A549 treated with AZD9567 at 1 μM for 4 hours (cell line): ENCODE data around the gene FBXO42. TPM values are rescaled to one million over a fixed set of nuclear protein-coding genes. Genes with fewer than 3 reads are reported as not detected.

Experiments used
- total RNA-seq: library from RNA; stranded (reverse); fragments of 200-300 nt; extraction: Qiagen RNA extraction; gene quantifications from 5 replicates; pipeline ENCODE4 v1.2.3, GENCODE V29; 2022; ENCODE audit not compliant: insufficient read depth

Gene FBXO42
- total RNA-seq: 8.6 to 11.8 TPM (median 9.6 TPM) in 5 replicates

GRCh38 chr1:16351994-16352841, at the start of gene FBXO42:
Gene FBXO42 (minus strand): TSS chr1:16352480. CDS start chr1:16315418, 37,062 bp downstream.

GRCh38 chr1:16366722-16367257, 14.5 kb upstream of the FBXO42 start, which contains the start of gene SZRD1:
Gene SZRD1 (plus strand): TSS chr1:16367242. CDS start chr1:16367258, 16 bp downstream.

GRCh38 chr1:16236511-16237342, 115.6 kb downstream of the FBXO42 start, which contains the start of gene CPLANE2:
Gene CPLANE2 (minus strand): TSS chr1:16237183. CDS start chr1:16236742, 441 bp downstream.

GRCh38 chr1:16212251-16212961, 139.9 kb downstream of the FBXO42 start, which contains the start of gene ARHGEF19:
Gene ARHGEF19 (minus strand): TSS chr1:16212652. CDS start chr1:16209054, 3,598 bp downstream.

Other genes starting within 250 kb of the FBXO42 start
- gene EPHA2, start 196.4 kb downstream of the FBXO42 start, total RNA-seq: 107 to 138 TPM (median 123 TPM) in 5 replicates
- gene ARHGEF19, start 139.8 kb downstream of the FBXO42 start, total RNA-seq: 2.3 to 6.6 TPM (median 5.6 TPM) in 5 replicates
- 2.4 to 3.9 TPM (median 3.1 TPM) in 4 of 5 replicates, not detected in the other for gene CPLANE2, start 115.3 kb downstream of the FBXO42 start, total RNA-seq
- gene SZRD1, start 14.8 kb upstream of the FBXO42 start, total RNA-seq: 90.1 to 98.0 TPM (median 90.9 TPM) in 5 replicates
- gene SPATA21, start 84.9 kb upstream of the FBXO42 start, total RNA-seq: 0.08 to 0.11 TPM (median 0.09 TPM) in 3 of 5 replicates, not detected in the others
- 38.3 to 48.5 TPM (median 39.9 TPM) in 5 replicates for gene NECAP2, start 88.2 kb upstream of the FBXO42 start, total RNA-seq
- 4.3 TPM in 1 of 5 replicates, not detected in the others for gene RNU1-1, start 161.8 kb upstream of the FBXO42 start, total RNA-seq